IMR-90 (cell line): Measurements from ENCODE around the gene TMEM248.

Source experiments
- POLR2A ChIP-seq: IDR thresholded peaks from 2 replicates; pipeline ENCODE4 v1.6.1; 2012; ENCODE audit warnings: mild to moderate bottlenecking, low read depth, low read length
- RFX5 ChIP-seq: IDR thresholded peaks from 2 replicates; pipeline ENCODE4 v1.8.0; 2012; ENCODE audit warnings: low read depth, mild to moderate bottlenecking, low read length, moderate library complexity
- TF ChIP-seq, protein P1 (sequence below): fragments of 150-350 bp; IDR thresholded peaks from 2 replicates; pipeline ENCODE4 v1.6.1; 2016; ENCODE audit warnings: low read depth, mild to moderate bottlenecking, low read length, moderate library complexity, borderline replicate concordance
- TF ChIP-seq, protein P2 (sequence below): conservative IDR thresholded peaks from 2 replicates; pipeline ENCODE4 v1.5.1; 2012; ENCODE audit warnings: mild to moderate bottlenecking, low read depth, low read length, improper control_type of control experiment

DNA sequence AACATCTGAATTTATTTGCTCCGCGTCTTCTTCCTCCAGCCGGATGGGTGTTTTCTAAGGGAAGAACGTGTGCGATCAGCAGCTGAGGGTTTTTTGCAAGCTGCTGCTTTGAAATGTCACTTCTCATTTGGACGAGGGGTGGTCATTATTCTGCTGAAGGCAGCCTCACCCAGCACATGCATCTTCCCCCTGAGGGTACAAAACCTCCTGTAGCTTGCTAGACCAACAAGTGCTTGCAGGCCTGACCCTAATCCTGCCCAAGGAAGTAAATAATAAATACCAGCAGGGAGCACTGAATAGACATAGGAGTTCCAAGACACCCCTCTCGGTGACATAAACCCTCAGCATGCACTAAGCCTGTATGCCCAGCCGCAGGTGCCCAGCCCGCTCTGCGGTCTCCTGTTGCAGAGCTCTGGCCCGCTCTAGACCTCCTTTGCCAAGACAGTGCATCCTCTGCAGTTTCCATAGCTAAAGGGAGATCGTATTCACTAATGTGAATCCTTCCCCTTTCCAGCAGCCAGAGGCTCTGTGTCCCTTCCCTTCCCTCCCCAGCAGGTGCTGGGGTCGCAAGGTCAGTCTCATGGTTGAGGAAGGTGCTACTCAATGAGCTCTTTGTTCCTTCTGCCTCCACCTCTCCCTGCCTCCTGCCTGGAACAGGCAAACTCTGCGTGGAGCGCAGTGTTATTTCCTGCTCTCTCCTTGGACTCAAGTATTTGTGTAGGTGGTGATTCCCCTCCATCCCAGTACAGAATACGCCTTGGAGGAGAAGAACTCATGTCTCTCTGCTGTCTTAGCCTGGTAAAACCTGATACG is 37.7 kb downstream of the TMEM248 start:
- TF ChIP-seq, protein P1, sequence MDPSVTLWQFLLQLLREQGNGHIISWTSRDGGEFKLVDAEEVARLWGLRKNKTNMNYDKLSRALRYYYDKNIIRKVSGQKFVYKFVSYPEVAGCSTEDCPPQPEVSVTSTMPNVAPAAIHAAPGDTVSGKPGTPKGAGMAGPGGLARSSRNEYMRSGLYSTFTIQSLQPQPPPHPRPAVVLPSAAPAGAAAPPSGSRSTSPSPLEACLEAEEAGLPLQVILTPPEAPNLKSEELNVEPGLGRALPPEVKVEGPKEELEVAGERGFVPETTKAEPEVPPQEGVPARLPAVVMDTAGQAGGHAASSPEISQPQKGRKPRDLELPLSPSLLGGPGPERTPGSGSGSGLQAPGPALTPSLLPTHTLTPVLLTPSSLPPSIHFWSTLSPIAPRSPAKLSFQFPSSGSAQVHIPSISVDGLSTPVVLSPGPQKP: no peak
- TF ChIP-seq RFX5 (no peak), POLR2A (no peak)
- TF ChIP-seq, protein P2, sequence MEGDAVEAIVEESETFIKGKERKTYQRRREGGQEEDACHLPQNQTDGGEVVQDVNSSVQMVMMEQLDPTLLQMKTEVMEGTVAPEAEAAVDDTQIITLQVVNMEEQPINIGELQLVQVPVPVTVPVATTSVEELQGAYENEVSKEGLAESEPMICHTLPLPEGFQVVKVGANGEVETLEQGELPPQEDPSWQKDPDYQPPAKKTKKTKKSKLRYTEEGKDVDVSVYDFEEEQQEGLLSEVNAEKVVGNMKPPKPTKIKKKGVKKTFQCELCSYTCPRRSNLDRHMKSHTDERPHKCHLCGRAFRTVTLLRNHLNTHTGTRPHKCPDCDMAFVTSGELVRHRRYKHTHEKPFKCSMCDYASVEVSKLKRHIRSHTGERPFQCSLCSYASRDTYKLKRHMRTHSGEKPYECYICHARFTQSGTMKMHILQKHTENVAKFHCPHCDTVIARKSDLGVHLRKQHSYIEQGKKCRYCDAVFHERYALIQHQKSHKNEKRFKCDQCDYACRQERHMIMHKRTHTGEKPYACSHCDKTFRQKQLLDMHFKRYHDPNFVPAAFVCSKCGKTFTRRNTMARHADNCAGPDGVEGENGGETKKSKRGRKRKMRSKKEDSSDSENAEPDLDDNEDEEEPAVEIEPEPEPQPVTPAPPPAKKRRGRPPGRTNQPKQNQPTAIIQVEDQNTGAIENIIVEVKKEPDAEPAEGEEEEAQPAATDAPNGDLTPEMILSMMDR: no peak
